Glomerular endothelial cell (primary cell): ENCODE measurements around the gene UTF1. TPM values are rescaled to one million over a fixed set of nuclear protein-coding genes. Genes with fewer than 3 reads are reported as not detected.
"Not testable (repeated sequence)": the region's sequence is repeated elsewhere in the genome, so short reads cannot be mapped to it uniquely, and the experiment has no call there.

Experiments
- DNase-seq: peaks from one replicate; pipeline ENCODE4 v3.0.0-alpha.2; 2011; ENCODE audit warnings: low read depth, low spot score; ENCODE audit errors: extremely low read depth
- total RNA-seq: library from RNA; depleted of rRNA; stranded (reverse); fragments of >200 nt; gene quantifications from 2 replicates; pipeline ENCODE4 v1.2.3, GENCODE V29; 2015

The UTF1 gene
- total RNA-seq, 1 donor from 2014 or later = not detected

DNA sequence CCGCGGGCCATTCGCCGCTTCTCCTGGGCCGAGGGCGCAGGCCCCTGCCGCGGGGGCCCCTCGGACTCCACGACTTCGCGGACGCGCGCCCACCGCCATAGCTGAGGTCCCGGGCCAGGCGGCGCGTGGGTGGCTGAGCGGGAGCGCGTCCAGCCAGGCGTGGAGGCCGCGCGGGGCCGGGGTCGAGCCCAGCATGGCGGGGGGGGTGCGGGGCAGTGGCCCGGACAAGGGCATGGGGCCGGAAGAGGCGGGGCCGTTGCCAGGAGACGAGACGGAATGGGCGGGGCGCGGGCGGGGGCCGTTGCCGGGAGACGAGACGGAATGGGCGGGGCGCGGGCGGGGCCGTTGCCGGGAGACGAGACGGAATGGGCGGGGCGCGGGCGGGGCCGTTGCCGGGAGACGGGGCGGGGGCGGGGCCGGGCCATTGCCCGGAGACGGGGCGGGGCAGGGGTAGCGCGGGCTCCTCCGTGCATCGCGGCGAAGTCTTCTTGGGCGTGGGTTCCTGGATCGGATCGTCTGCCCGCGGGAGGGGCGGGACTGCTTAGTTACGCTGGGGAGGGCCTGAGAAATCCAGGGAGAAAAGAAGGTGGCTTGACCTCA is 31.8 kb downstream of the UTF1 start:
- no peak for DNase-seq

DNA sequence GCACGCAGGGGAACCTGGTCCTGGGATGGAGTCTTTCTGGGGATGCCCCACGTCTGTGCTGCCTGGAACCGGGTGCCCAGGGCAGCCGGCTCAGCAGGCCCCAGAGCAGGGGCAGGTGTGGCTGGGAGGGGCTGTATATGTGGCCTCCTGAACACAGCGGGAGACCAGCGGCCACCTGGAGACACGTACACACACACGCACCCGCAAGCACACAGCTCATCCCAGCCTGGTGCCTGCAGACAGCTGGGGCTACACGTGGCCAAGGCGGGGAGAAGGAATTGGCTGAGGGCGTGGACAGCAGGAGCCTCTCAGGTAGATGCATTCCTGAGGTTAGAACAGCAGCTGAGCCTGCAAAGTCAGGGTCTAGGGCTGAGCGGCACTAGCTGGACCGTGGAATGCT is 32.7 kb downstream of the UTF1 start:
- DNase-seq = no peak

DNA sequence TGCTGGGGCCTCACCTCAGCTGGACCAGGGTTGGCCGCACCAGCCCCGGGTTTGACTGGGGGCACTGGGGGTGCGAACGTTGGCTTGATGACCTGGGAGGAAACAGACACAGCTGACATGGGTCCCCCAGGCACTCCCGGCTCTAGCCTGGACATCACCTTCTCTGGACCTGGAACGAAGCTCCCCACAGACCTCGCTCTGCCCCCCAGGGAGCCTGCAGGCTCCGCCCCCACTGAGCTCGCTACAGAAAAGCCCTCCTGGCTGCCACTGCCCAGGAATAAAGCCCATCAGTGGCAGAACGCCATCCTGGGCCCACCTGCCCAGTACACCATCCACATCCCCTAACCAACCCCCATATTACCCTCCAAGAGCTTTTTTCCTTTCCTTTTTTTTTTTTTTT is 33.7 kb downstream of the UTF1 start:
- DNase-seq = no peak

DNA sequence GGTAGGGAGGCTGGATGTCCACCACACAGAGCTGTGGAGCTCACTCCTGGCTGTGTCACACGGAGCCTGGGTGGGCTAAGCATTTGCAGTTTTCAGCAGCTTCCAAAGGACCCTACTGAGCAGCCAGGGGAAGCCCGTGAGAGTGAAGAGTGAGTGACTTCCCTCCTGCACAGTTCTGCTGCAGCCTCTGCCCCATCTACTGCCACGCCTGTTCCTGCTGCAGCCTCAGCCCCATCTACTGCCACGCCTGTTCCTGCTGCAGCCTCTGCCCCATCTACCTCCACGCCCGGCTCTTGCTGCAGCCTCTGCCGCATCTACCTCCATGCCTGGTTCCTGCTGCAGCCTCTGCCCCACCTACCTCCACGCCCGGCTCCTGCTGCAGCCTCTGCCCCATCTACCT is 34.4 kb downstream of the UTF1 start:
- DNase-seq = no peak

DNA sequence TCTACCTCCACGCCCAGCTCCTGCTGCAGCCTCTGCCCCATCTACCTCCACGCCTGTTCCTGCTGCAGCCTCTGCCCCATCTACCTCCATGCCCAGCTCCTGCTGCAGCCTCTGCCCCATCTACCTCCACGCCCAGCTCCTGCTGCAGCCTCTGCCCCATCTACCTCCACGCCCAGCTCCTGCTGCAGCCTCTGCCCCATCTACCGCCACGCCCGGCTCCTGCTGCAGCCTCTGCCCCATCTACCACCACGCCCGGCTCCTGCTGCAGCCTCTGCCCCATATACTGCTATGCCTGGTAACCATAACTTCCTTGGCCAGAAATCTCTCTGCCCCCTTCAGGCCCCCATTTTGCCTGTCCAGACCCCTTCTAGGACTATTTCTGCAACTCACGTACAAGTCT is 35.0 kb downstream of the UTF1 start:
- not testable (repeated sequence) for DNase-seq

DNA sequence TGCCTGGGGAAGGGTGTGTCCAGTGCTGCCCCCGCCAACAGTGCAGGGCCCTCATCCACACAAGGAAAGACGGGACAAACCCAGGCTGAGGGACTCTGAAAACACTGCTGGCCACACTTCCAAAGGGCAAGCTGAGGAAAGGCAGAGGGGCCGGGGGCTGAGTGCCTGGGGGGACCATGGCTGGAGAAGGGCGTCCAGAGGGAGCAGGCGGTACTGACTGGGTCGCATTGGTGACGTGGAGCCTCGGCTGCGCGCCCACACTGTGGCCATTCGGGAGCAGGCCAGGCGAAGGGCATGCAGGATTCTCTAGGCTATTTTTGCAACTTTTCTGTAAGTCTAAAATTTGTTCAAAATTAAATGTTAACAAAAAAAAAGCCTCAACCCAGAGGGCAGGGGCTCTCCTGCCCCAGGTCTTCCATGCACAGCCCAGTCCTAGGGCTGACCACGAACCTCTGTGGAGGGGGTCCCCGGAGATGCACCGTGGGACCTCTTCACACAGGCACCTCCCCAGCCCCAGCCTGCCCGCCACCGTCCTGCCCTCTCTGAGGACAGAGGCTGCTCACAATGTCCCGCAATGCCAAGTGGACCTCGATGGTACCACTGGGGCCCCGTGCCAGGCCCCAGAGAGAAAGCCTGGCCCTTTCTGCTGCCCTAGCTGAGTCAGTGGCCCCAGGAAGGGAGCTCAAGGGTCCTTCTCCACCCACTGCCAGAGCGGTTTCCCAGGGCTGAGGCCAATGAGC is 36.2 kb downstream of the UTF1 start:
- no peak for DNase-seq

DNA sequence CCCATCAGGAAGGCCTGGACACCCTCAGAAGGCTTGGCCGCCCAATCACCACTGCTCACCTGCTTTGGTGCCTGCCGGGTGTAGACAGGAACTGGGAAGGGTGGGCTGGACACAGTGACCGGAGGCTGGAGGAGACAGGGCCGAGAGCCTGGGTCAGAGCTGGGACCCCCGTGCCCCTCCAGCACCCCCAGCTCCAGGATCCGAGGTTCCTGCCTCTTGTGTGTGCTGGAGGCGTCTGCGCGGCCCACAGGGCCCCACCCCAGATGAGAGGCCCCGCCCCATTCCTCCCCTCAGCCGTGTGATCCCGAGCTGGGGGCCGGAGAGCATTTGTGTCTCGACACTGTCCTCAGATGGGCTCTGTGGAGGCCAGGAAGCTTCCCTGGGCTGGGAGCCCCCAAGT is 37.3 kb downstream of the UTF1 start:
- DNase-seq = no peak

DNA sequence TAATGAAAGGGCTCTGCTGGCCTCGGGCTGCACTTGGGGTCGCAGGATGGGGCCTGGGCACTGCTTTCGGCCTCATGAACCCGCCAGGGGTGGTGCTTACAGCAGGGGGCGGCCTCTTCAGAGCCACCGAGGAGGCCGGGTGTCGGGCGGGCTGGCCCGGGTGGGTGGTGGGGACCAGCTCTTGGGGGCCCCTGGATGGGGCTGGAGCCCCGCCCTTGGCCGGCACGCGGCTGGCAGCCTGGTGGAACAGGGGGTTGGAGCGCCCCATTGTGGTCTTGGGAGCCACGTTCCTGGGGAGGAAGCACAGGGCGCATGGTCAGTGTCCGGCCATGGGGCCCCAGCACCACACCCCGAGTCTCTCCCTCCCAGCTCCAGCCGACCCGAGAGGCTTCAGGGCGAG is 37.8 kb downstream of the UTF1 start:
- DNase-seq = no peak

DNA sequence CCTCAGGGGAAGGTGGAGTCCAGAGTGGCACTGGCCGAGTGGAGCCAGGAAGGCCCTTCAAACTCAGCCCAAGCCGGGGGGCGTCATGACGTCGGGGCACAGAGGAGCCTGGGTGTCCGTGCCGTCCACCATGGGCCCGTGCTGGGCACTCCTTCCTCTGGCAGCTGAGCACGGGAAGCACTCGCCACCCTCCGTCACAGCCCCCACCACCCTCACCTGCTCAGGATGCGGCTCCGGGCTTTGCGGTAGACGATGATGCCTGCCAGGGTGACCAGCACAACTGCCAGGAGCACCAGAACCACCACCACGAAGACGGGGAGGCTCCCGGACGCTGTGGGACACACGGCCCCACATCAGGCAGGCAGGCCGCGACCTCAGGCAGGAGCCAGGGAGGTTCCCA is 38.5 kb downstream of the UTF1 start:
- no peak for DNase-seq

DNA sequence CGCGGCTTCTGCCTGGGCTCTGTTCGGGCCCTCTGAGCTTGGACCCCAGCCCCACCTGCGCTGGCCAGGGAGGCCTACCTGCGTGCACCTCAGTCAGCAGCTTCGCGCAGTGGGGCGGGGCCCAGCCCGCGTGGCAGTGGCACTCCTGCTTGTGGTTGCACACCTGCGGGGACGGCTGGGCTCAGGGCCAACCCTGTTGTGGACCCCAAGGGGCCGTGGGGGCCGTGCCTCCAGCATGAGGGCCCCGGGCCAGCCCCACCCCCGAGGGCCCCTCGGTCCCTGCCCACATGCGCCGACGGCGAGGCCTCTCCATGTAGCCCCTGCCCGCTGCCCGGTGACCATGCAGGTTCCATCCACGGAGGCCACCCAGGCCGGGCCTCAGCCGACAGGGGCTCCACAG is 39.4 kb downstream of the UTF1 start:
- DNase-seq = no peak

DNA sequence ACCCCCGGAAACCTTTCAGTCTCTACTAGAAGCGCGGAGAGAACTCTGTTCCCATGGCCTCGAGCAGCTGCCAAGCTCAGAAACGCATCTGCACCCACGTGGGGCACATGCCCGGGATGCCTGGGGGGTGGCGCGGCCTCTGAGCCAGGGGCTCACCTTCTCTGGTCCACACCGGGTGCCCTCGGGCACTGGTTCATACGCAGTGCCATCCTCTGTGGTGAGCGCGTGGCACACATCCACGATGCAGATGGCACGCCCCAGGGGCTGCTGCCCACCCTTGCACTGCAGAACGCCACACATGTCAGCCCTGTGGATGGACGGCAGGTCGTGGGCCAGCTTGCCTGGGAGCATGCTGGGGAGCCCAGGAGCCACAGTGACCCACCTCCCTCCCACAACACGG is 40.2 kb downstream of the UTF1 start:
- no peak for DNase-seq

DNA sequence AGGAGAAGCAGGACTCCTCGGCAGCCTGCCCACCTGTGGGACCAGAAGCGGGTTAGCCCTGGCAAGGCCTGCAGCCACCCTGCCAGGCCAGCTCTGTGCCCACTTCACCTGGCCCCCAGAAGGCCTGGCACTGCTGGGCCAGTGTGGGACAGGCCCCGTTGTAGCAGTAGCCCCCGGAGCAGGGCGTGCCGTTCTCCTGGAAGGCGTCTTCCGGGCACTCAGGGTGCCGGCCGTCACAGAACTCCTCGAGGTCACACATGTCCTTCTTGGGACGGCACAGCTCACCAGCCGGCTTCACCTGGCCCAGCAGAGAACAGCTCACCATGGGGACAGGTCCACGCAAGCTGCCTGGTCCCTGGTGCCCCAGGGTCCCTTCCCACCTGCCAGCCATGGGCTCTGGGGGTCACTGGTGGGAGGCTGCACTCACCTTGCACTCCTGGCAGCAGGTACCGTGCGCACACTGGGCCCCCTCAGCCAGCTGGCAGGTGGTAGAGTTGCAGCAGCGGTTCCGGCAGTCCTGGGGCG is 40.8 kb downstream of the UTF1 start:
- no peak for DNase-seq

DNA sequence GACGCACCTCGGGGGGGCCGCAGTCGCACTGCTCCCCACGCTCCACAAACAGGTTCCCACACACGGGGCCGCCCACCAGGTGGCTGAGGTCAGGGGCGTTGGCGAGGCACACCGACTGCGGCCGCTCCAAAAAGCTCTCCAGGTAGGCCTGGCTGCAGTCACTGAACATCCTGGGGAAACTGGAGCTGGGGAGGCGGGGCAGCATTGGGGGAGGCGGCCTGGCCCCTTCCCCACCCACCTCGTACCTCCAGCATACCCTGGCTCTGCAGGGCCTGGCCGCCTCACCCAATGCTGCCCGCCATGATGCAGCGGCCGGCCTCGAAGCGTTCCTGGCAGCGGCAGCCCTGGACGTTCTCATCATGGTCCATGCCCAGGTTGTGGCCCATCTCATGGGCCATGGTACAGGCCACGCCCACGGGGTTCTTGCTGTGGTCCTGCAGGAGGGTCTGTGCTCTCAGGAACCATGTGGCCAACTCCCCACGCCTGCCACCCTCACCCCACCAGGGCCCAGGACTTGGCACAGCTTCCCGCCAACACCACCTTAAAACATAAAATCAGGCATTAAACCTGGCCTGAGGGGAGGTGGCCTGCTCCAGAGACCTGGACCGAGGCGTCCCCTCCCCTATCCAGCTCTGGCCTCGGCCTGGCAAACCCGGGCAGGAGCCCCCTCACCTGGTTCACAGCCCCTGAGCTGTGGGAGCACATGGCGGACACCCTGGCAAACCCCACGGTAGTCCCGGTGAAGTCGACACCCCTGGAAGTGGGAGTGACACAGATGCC is 41.7 kb downstream of the UTF1 start:
- DNase-seq = no peak

DNA sequence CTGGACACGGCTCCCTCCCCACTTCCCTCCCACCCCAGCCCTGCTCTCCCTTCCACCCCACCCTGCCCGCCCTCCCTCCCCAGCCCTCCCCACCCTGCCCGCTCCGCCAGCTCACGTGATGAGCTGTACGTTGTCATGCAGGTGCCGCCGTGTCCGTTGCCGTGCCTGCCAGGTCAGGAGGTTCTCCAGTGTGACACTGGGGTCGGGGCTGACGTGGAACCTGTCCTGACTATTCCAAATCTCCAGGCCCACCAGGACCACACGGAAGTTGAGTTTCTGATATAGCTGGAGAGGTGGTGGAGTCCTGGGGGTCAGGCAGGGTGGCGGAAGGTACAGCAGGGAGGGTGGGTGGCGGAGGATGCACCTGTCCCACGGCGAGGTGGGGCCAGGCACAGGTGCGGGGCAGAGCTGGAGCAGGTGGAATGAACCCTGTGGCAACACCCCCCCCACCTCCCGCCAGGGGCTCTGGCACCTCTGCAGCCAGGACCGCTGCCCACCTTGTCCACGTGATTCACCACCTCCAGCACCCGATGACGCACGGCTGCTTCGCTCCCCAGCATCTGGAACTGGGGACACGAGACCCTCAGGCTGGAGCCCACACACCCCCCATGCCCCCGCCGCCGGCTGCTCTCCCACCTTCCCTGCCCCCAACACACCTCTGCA is 42.4 kb downstream of the UTF1 start:
- no peak for DNase-seq

DNA sequence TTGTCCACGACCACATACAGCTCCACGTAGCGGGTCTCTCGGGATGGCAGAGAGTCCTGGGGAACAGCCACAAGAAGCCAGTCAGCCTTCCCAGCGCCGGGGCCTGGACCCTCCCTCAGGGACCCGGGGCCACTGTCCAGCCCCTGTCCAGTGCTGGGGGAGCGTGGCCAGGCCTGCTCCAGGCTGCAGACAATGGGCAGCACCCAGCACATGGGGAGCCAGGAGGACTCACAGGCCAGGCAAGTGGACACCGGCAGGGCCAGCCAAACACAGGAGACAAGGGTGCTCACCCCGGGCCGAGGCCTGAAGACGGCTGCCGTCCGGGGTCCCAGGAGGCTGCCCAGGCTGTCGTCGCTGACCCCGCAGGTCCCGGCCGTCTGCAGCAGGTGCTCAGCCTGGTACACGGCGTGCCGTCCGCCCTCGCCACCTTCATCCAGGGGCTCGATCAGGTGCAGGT is 43.0 kb downstream of the UTF1 start:
- no peak for DNase-seq

DNA sequence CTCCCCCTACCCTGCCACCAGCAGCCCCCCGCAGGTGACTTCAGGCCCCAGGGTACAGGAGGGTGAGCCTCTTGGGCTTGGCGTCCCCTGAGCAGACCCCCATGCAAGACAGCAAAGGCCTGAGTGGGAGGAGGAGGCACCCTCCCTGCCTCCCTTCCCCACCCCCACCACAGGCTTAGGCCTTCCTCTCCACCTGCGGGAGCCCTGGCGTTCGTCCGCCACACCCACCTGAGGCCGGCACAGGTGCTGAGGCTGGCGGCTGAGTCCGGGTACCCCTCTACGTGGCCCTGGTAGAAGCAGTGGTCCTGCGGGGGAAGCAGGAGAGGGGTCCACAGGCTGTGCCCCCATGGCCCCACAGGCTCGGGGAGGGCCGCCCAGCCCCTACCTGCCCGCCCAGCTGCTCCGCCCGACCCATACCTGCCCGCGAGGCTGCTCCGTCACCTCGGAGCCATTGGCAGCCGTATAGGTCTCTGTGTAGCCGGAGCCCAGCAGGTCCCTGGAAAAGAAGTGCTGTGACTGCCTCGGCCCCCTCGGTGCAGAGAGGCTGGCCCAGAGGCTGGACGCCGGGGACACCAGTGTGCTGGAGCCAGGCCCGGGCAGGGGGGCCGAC is 43.6 kb downstream of the UTF1 start:
- no peak for DNase-seq

DNA sequence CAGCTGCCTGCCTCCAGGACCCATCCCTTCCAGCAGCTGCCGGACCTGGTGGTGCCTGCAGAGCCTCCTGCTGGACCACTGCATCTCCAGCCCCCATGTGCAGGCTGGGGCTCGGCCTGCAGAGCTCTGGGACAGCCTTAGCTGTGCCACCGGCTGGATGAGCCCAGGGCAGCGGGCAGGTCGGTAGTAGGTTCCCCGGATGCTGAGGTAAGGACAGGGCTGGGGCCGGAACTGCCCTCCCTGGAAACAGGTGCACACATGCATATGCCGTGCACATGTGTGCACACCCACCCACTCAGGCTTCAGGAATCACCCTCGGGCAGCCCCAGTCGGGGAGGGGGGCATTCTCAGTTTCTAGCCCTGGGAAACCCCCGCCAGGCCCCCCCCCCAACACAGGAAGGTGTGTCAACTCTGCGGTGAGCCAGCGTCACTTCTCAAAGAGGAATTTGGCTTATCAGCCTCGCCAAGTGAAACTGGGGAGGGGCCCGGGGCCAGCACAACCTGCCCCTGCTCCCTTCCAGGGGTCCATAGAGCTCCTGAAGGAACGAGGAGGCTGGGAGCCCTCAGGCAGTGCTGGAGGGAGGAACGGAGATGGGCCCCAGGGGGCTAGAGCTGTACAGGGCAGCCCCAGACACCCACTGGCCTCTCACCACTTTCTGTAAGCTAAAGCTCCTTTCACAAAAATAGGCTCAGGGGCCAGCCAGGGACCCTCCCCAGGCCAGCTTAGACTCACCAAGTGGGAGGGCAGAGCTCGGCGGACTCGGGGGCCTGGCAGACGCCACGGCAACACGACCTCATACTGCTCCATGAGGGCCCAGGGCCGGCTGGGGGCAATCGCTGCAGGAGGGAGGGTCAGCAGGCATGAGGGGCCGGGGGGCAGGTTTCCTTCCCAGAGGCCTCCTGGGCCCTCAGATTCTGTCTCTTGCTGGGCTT is 45.0 kb downstream of the UTF1 start:
- DNase-seq = no peak

DNA sequence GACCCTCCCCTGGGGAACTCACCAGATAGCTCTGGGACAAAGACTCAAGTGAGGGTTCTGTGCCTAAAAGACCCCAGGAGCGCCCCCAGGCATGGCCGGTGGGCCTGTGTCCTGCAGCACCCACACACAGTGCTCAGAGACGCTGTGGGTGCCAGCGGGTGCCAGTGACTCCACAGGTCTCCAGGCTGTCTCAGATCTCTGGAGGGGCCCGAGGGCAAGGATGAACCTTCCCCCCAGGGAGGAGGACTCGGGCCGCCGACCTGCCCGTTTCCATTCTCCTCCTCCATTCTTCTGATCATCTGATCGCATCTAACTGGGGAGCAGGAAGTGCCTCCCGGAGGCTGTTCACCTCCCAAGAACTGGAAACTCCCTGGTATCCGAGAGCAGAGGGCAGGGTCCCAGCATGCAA is 45.7 kb downstream of the UTF1 start:
- DNase-seq = no peak

DNA sequence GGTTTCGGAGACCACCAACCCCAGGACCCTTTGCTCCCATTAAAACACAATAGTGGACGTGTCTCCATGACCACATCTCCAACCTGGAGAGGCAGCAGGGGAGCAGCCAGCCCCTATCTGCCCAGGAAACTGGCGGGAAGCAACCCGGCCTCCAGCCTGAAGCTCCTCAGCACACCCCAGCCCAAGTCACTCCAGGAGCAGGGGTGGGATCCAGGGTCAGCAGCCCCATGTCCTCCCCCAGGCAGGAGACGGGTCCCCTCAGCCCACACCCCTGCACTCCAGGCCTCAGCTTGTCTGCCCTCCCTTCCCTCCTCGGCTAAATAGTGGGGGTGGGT is 46.0 kb downstream of the UTF1 start:
- DNase-seq = no peak
